Heart left ventricle (tissue), 13 donors: ENCODE measurements around the gene HEPHL1.

ENCODE experiments used
- POLR2A ChIP-seq, 2 donors: fragments of 450-650 bp; IDR thresholded peaks; one replicate each; pipeline ENCODE4 v1.6.1; 2017; ENCODE audit warnings: antibody characterized with exemption in 2 of 2, mild to moderate bottlenecking in 2 of 2, moderate library complexity in 2 of 2
- TF ChIP-seq, protein P1 (sequence below), 12 donors: fragments of 200-600 bp; sonication (generic) in 4 of 12; IDR thresholded peaks; one replicate each; pipeline versions ENCODE4 v1.5.0 to v1.8.0; 2018 to 2022; ENCODE audit warnings: antibody characterized with exemption in 12 of 12, mild to moderate bottlenecking in 5 of 12
- donor health status: ischemic (EF 13 %, LVEDD 7.1; RV severe dilation, severe dysfunction).
- donor health status: DM: no; HTN: yes; CAD: no.
- donor health status: DM: no; HTN: no; CAD: no.
- donor health status: ischemic (EF 25% LVEDD 6.9; RV normal size, moderate dysfunction).
- donor health status: ischemic (EF 25% LVEDD 5.7; RV mildly dilated, moderate dysfunction).
- donor health status: ischemic (EF 35%, LVEDD 5.7; RV mildly dilated, moderate dysfunction).
- donor health status: nonischemic (EF 11% LVEDD 7.7; RV severe dilation, severe dysfunction).
- donor health status: DM: yes; HTN: yes; CAD: no.
- donor health status: PGD.
- donor health status: ischemic (EF 29% LVEDD 5.4; RV normal size, mild dysfunction).
- donor health status: nonischemic (EF 23%, LVEDD 6.1; RV moderate dilation, normal function).

DNA sequence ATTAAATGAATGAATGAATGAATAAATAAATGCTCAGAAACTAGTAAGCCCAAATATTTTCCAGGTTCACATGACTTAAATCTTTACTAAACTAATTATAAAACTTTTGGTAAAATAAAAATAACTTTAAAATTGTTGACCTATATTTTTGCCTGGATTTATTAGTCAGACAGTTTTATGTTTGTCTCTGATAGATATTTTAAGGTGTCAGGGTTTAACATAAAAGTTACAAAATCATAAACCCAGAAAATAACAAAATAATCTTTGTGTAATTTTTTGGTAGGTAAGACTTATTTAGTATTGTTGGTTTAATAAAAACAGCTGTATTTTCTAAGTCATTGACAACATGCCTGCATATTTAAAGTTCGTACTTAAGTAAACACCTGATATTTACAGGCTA is 27.4 kb upstream of the HEPHL1 start:
- TF ChIP-seq POLR2A (IDR thresholded peaks at IDR 0.05) = no peak
- TF ChIP-seq, protein P1, sequence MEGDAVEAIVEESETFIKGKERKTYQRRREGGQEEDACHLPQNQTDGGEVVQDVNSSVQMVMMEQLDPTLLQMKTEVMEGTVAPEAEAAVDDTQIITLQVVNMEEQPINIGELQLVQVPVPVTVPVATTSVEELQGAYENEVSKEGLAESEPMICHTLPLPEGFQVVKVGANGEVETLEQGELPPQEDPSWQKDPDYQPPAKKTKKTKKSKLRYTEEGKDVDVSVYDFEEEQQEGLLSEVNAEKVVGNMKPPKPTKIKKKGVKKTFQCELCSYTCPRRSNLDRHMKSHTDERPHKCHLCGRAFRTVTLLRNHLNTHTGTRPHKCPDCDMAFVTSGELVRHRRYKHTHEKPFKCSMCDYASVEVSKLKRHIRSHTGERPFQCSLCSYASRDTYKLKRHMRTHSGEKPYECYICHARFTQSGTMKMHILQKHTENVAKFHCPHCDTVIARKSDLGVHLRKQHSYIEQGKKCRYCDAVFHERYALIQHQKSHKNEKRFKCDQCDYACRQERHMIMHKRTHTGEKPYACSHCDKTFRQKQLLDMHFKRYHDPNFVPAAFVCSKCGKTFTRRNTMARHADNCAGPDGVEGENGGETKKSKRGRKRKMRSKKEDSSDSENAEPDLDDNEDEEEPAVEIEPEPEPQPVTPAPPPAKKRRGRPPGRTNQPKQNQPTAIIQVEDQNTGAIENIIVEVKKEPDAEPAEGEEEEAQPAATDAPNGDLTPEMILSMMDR (IDR thresholded peaks at IDR 0.05) = no peak
